Central memory CD8-positive, alpha-beta T cell (primary cell): ENCODE results near the gene OR2T8.

Experiments
- ATAC-seq: fragments of 150-1000 bp; cut with Tn5 transposase; replicated peaks from 2 replicates; pipeline ENCODE4 v1.10.0; 2022; ENCODE audit warnings: mild to moderate bottlenecking, moderate FRiP score, moderate number of reproducible peaks; ENCODE audit not compliant: poor library complexity, severe bottlenecking; ENCODE audit errors: extremely low read depth
- DNase-seq, 2 donors: peaks; one replicate each; pipeline ENCODE4 v3.0.0; 2021; ENCODE audit warnings: low spot score in 2 of 2
- H3K27ac Mint-ChIP-seq: one replicate; pipeline ENCODE4 v1.8.0; 2022; ENCODE audit warnings: low read depth, mild to moderate bottlenecking, moderate library complexity, mixed read lengths
- H3K27me3 Mint-ChIP-seq: one replicate; pipeline ENCODE4 v1.8.0; 2022; ENCODE audit warnings: mixed read lengths
- H3K36me3 Mint-ChIP-seq: one replicate; pipeline ENCODE4 v1.8.0; 2022; ENCODE audit warnings: mild to moderate bottlenecking, moderate library complexity, mixed read lengths; ENCODE audit not compliant: insufficient read depth
- H3K4me1 Mint-ChIP-seq: one replicate; pipeline ENCODE4 v1.8.0; 2022; ENCODE audit warnings: mixed read lengths
- H3K4me3 Mint-ChIP-seq: one replicate; pipeline ENCODE4 v1.8.0; 2022; ENCODE audit warnings: mild to moderate bottlenecking, moderate library complexity, mixed read lengths
- H3K9me3 Mint-ChIP-seq: one replicate; pipeline ENCODE4 v1.8.0; 2022; ENCODE audit warnings: mixed read lengths

OR2T8 gene

GRCh38 chr1:247966532-247967204 is 46.6 kb downstream of the OR2T8 start:
- Mint-ChIP-seq H3K36me3 (no peaks in the 10 kb centered on the region), H3K27ac (no peak overlapping the region), H3K9me3 (peaks cover 13% of the 10 kb centered on the region), H3K4me3 (no peak overlapping the region), H3K4me1 (no peaks in the 10 kb centered on the region), H3K27me3 (no peaks in the 10 kb centered on the region)
- DNase-seq (no peak), ATAC-seq (no peak)
